K562 (cell line): ENCODE results near the gene GNAZ. TPM values are rescaled to one million over a fixed set of nuclear protein-coding genes. Genes with fewer than 3 reads are reported as not detected.

Experiments
- ATF7 ChIP-seq: fragments of 450-650 bp; IDR thresholded peaks from 2 replicates; pipeline ENCODE4 v1.7.1; 2014; ENCODE audit warnings: mild to moderate bottlenecking, moderate library complexity
- BHLHE40 ChIP-seq: IDR thresholded peaks from 2 replicates; pipeline ENCODE4 v1.6.1; 2011; ENCODE audit warnings: low read length, improper control_type of control experiment
- DNMT1 ChIP-seq: fragments of 450-650 bp; IDR thresholded peaks from 2 replicates; pipeline ENCODE4 v1.6.1; 2016; ENCODE audit warnings: antibody characterized with exemption, mild to moderate bottlenecking
- E2F6 ChIP-seq, 2 experiments: IDR thresholded peaks; 2 replicates each; pipeline ENCODE4 v1.6.1; 2011; ENCODE audit warnings: borderline replicate concordance in 1 of 2, control low read depth in 1 of 2, low read depth in 1 of 2, low read length in 1 of 2, mild to moderate bottlenecking in 1 of 2, mixed read lengths in 1 of 2, moderate library complexity in 1 of 2; ENCODE audit not compliant: insufficient read depth in 1 of 2, insufficient read length in 1 of 2, poor library complexity in 1 of 2, severe bottlenecking in 1 of 2; ENCODE audit errors: extremely low read depth in 1 of 2
- GTF2F1 ChIP-seq: IDR thresholded peaks from 2 replicates; pipeline ENCODE4 v1.6.1; 2011; ENCODE audit warnings: low read depth, low read length, improper control_type of control experiment
- KAT2B ChIP-seq: IDR thresholded peaks from one replicate; pipeline ENCODE4 v1.6.1; 2012; ENCODE audit warnings: low read depth, mild to moderate bottlenecking, control low read depth, inconsistent platforms, low read length, moderate library complexity
- PRMT5 ChIP-seq: sonication (generic); formaldehyde crosslinking; IDR thresholded peaks from 2 replicates; pipeline ENCODE4 v1.5.0; 2020; ENCODE audit warnings: missing genetic modification reagents
- SETDB1 ChIP-seq: IDR thresholded peaks from one replicate; pipeline ENCODE4 v1.6.1; 2012; ENCODE audit warnings: low read length, control low read depth, inconsistent platforms
- SPI1 ChIP-seq: IDR thresholded peaks from 2 replicates; pipeline ENCODE4 v1.6.1; 2011; ENCODE audit warnings: low read depth, low read length, control low read depth, borderline replicate concordance
- TEAD1 ChIP-seq, 2 experiments: fragments of 450-650 bp in 1 of 2; sonication (generic) in 1 of 2; formaldehyde crosslinking; IDR thresholded peaks; 2 replicates each; pipeline versions ENCODE4 v1.4.0 to v1.8.0; 2020 to 2022; ENCODE audit warnings: mild to moderate bottlenecking in 2 of 2, missing genetic modification reagents in 1 of 2
- ZBTB1 ChIP-seq: sonication (generic); formaldehyde crosslinking; IDR thresholded peaks from 2 replicates; pipeline ENCODE4 v1.8.1; 2023; ENCODE audit warnings: missing genetic modification reagents, low read depth, mild to moderate bottlenecking, borderline replicate concordance
- ZNF347 ChIP-seq: fragments of 450-650 bp; formaldehyde crosslinking; IDR thresholded peaks from 2 replicates; pipeline ENCODE4 v1.4.0; 2020; ENCODE audit warnings: low read depth, mild to moderate bottlenecking, moderate library complexity
- ZNF639 ChIP-seq, 2 experiments: fragments of 200-800 bp in 1 of 2; sonication (Bioruptor generic) in 1 of 2; sonication (generic) in 1 of 2; formaldehyde crosslinking in 1 of 2; IDR thresholded peaks in 1 of 2; conservative IDR thresholded peaks in 1 of 2; 2 replicates each; pipeline versions ENCODE4 v1.5.0 to v1.6.1; 2016 to 2020; ENCODE audit warnings: missing compliant biosample characterization in 1 of 2, missing genetic modification characterization in 1 of 2, missing genetic modification reagents in 1 of 2
- polyA plus RNA-seq, 8 experiments: library from polyadenylated mRNA; depleted of rRNA in 4 of 8; stranded (reverse) in 5 of 8; unstranded in 3 of 8; fragments of >200 nt; fragmentation: Nextera tagmentation in 2 of 8; fragmentation: Illumina TruSeq in 1 of 8; extraction: Ambion mirVana in 2 of 8; extraction: Trizol in 1 of 8; gene quantifications; 2 replicates each; pipeline versions ENCODE4 v1.2.1 to v1.2.3, GENCODE V29; 2011 to 2014; ENCODE audit warnings: inconsistent platforms in 1 of 8, missing spikeins in 1 of 8
- total RNA-seq, 7 experiments: library from RNA; depleted of rRNA in 6 of 7; stranded (reverse); fragments of >200 nt in 6 of 7; fragmentation: Illumina TruSeq in 2 of 7; extraction: Trizol in 2 of 7; gene quantifications; 2 replicates each; pipeline versions ENCODE4 v1.2.1 to v1.2.3, GENCODE V29; 2011 to 2021; ENCODE audit warnings: low replicate concordance in 1 of 7
- TF ChIP-seq, protein P1 (sequence below): sonication (generic); formaldehyde crosslinking; IDR thresholded peaks from 2 replicates; pipeline ENCODE4 v1.8.1; 2023; ENCODE audit warnings: mild to moderate bottlenecking, missing genetic modification reagents
- TF ChIP-seq, protein P2 (sequence below): fragments of 250-450 bp; sonication (Bioruptor Pico); IDR thresholded peaks from 2 replicates; pipeline ENCODE4 v1.4.0; 2020; ENCODE audit warnings: mild to moderate bottlenecking

The GNAZ gene
- total and polyA plus RNA-seq, 9 of the 15 experiments (the other 6 are each of a cell fraction or from before 2014, with no cell fraction given): 0.04 to 0.22 (median 0.13) TPM; not detected in 3

GRCh38 chr22:23047742-23048141 is 22.6 kb upstream of the GNAZ start (continued):
- no peak for TF ChIP-seq GTF2F1
- peak in 1 of 2 experiments; percentile 87; a peak in 1 of 4 replicates for TF ChIP-seq ZNF639 (CRISPR knock-in tag; conservative IDR thresholded peaks at IDR 0.05 in 1 of 2, IDR thresholded peaks at IDR 0.05 in 1 of 2)
- no peak for TF ChIP-seq DNMT1
- no peak for TF ChIP-seq ZNF347 (CRISPR knock-in tag)
- TF ChIP-seq E2F6 (IDR thresholded peaks at IDR 0.05; ENCODE audit: borderline replicate concordance in 1 of 2, extremely low read depth in 1 of 2, insufficient read depth in 1 of 2, insufficient read length in 1 of 2, low read depth in 1 of 2, low read length in 1 of 2, poor library complexity in 1 of 2, severe bottlenecking in 1 of 2): no peak
- peak; percentile 86 for TF ChIP-seq PRMT5 (CRISPR knock-in tag)
- no peak for TF ChIP-seq SPI1
- TF ChIP-seq ATF7: no peak
- peak; percentile 40; the same call in 1 of the 2 replicates for TF ChIP-seq ZBTB1
- TF ChIP-seq TEAD1 (CRISPR knock-in tag; IDR thresholded peaks at IDR 0.05): peak in 1 of 2 experiments; percentile 16; a peak in 1 of 4 replicates
- no peak for TF ChIP-seq KAT2B
- no peak for TF ChIP-seq BHLHE40
- TF ChIP-seq, protein P1, sequence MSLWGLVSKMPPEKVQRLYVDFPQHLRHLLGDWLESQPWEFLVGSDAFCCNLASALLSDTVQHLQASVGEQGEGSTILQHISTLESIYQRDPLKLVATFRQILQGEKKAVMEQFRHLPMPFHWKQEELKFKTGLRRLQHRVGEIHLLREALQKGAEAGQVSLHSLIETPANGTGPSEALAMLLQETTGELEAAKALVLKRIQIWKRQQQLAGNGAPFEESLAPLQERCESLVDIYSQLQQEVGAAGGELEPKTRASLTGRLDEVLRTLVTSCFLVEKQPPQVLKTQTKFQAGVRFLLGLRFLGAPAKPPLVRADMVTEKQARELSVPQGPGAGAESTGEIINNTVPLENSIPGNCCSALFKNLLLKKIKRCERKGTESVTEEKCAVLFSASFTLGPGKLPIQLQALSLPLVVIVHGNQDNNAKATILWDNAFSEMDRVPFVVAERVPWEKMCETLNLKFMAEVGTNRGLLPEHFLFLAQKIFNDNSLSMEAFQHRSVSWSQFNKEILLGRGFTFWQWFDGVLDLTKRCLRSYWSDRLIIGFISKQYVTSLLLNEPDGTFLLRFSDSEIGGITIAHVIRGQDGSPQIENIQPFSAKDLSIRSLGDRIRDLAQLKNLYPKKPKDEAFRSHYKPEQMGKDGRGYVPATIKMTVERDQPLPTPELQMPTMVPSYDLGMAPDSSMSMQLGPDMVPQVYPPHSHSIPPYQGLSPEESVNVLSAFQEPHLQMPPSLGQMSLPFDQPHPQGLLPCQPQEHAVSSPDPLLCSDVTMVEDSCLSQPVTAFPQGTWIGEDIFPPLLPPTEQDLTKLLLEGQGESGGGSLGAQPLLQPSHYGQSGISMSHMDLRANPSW (CRISPR knock-in tag): no peak
- TF ChIP-seq, protein P2, sequence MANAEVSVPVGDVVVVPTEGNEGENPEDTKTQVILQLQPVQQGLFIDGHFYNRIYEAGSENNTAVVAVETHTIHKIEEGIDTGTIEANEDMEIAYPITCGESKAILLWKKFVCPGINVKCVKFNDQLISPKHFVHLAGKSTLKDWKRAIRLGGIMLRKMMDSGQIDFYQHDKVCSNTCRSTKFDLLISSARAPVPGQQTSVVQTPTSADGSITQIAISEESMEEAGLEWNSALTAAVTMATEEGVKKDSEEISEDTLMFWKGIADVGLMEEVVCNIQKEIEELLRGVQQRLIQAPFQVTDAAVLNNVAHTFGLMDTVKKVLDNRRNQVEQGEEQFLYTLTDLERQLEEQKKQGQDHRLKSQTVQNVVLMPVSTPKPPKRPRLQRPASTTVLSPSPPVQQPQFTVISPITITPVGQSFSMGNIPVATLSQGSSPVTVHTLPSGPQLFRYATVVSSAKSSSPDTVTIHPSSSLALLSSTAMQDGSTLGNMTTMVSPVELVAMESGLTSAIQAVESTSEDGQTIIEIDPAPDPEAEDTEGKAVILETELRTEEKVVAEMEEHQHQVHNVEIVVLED (CRISPR knock-in tag): no peak
- no peak for TF ChIP-seq SETDB1
